ENCODE results near the gene RHBDL2. TPM values are rescaled to one million over a fixed set of nuclear protein-coding genes. Genes with fewer than 3 reads are reported as not detected.

RHBDL2 gene
- total RNA-seq, 1 donor from 2014 or later = not detected

GRCh38 chr1:38858833-38859560 is 82.6 kb downstream of the RHBDL2 start:
- H3K4me3 ChIP-seq (ENCODE audit: insufficient read depth, low read depth, low read length) = peak overlapping the region; percentile 92
- Mint-ChIP-seq H3K9me3 (ENCODE audit: unreplicated experiment) (no peaks in the 10 kb centered on the region), H3K27me3 (ENCODE audit: low read depth, unreplicated experiment) (no peaks in the 10 kb centered on the region), H3K4me1 (ENCODE audit: low read depth, unreplicated experiment) (peaks cover 7% of the 10 kb centered on the region), H3K4me3 (ENCODE audit: unreplicated experiment) (peak overlapping the region; percentile 96), H3K27ac (ENCODE audit: unreplicated experiment) (peak overlapping the region; percentile 58), H3K36me3 (ENCODE audit: low read depth, unreplicated experiment) (peaks cover 11% of the 10 kb centered on the region)
- H3K4me2 ChIP-seq (ENCODE audit: low read length) = peak overlapping the region; percentile 89
- H3K9me3 ChIP-seq (ENCODE audit: insufficient read depth, low read depth, low read length) = no peaks in the 10 kb centered on the region
- no peaks in the 10 kb centered on the region for H3K27me3 ChIP-seq (ENCODE audit: insufficient read depth, low read length)
- H2AFZ ChIP-seq (ENCODE audit: low read depth, low read length) = peak overlapping the region; percentile 92
- DNase-seq (ENCODE audit: low read depth) (peak; percentile 67), FAIRE-seq (no peak)
- H3K36me3 ChIP-seq (ENCODE audit: insufficient read depth, low read length) = peaks cover 11% of the 10 kb centered on the region
- peak overlapping the region; percentile 90 for H3K9ac ChIP-seq (ENCODE audit: low read length)
- TF ChIP-seq EZH2 (IDR thresholded peaks at IDR 0.05; ENCODE audit: insufficient read depth, low read length) (no peak), CTCF (IDR thresholded peaks at IDR 0.05; ENCODE audit: insufficient read depth, low read depth, low read length) (no peak)
- H3K79me2 ChIP-seq (ENCODE audit: insufficient read depth, low read length) = peaks cover 43% of the 10 kb centered on the region
- peaks cover 3% of the 10 kb centered on the region for H3K4me1 ChIP-seq (ENCODE audit: insufficient read depth, low read length)
- H3K27ac ChIP-seq (ENCODE audit: low read depth, low read length) = peak overlapping the region; percentile 68
- H4K20me1 ChIP-seq (ENCODE audit: insufficient read depth, low read length) = peaks cover 21% of the 10 kb centered on the region

GRCh38 chr1:38852780-38853179 is 88.8 kb downstream of the RHBDL2 start:
- peaks cover 13% of the 10 kb centered on the region for H3K36me3 ChIP-seq (ENCODE audit: insufficient read depth, low read length)
- H3K4me2 ChIP-seq (ENCODE audit: low read length) = no peak overlapping the region
- H2AFZ ChIP-seq (ENCODE audit: low read depth, low read length) = no peak overlapping the region
- no peak overlapping the region for H3K9ac ChIP-seq (ENCODE audit: low read length)
- no peak overlapping the region for H3K4me3 ChIP-seq (ENCODE audit: insufficient read depth, low read depth, low read length)
- DNase-seq (ENCODE audit: low read depth) (no peak), FAIRE-seq (no peak)
- no peaks in the 10 kb centered on the region for H3K27me3 Mint-ChIP-seq (ENCODE audit: low read depth, unreplicated experiment)
- no peak overlapping the region for H3K27ac Mint-ChIP-seq (ENCODE audit: unreplicated experiment)
- peaks cover 2% of the 10 kb centered on the region for H3K4me1 Mint-ChIP-seq (ENCODE audit: low read depth, unreplicated experiment)
- no peak for TF ChIP-seq EZH2 (IDR thresholded peaks at IDR 0.05; ENCODE audit: insufficient read depth, low read length)
- TF ChIP-seq CTCF (IDR thresholded peaks at IDR 0.05; ENCODE audit: insufficient read depth, low read depth, low read length) = no peak
- H3K4me1 ChIP-seq (ENCODE audit: insufficient read depth, low read length) = no peaks in the 10 kb centered on the region
- H3K9me3 ChIP-seq (ENCODE audit: insufficient read depth, low read depth, low read length) = no peaks in the 10 kb centered on the region
- no peaks in the 10 kb centered on the region for H3K27me3 ChIP-seq (ENCODE audit: insufficient read depth, low read length)
- H3K27ac ChIP-seq (ENCODE audit: low read depth, low read length) = no peak overlapping the region
- H3K4me3 Mint-ChIP-seq (ENCODE audit: unreplicated experiment) = no peak overlapping the region
- peaks cover 11% of the 10 kb centered on the region for H3K79me2 ChIP-seq (ENCODE audit: insufficient read depth, low read length)
- H3K9me3 Mint-ChIP-seq (ENCODE audit: unreplicated experiment) = no peaks in the 10 kb centered on the region
- H4K20me1 ChIP-seq (ENCODE audit: insufficient read depth, low read length) = peaks cover 10% of the 10 kb centered on the region
- peaks cover 12% of the 10 kb centered on the region for H3K36me3 Mint-ChIP-seq (ENCODE audit: low read depth, unreplicated experiment)

- H3K4me1 ChIP-seq (ENCODE audit: insufficient read depth, low read length) = no peaks in the 10 kb centered on the region
- H3K4me3 Mint-ChIP-seq (ENCODE audit: unreplicated experiment) = no peak overlapping the region
- TF ChIP-seq EZH2 (IDR thresholded peaks at IDR 0.05; ENCODE audit: insufficient read depth, low read length) (no peak), CTCF (IDR thresholded peaks at IDR 0.05; ENCODE audit: insufficient read depth, low read depth, low read length) (no peak)
- DNase-seq (ENCODE audit: low read depth) (no peak), FAIRE-seq (no peak)
- H3K36me3 ChIP-seq (ENCODE audit: insufficient read depth, low read length) = peaks cover 19% of the 10 kb centered on the region
- H3K36me3 Mint-ChIP-seq (ENCODE audit: low read depth, unreplicated experiment) = peaks cover 11% of the 10 kb centered on the region
- no peaks in the 10 kb centered on the region for H3K9me3 ChIP-seq (ENCODE audit: insufficient read depth, low read depth, low read length)
- H3K27me3 Mint-ChIP-seq (ENCODE audit: low read depth, unreplicated experiment) = no peaks in the 10 kb centered on the region
- H3K4me3 ChIP-seq (ENCODE audit: insufficient read depth, low read depth, low read length) = no peak overlapping the region
- no peak overlapping the region for H2AFZ ChIP-seq (ENCODE audit: low read depth, low read length)
- H3K9me3 Mint-ChIP-seq (ENCODE audit: unreplicated experiment) = no peaks in the 10 kb centered on the region
- no peak overlapping the region for H3K4me2 ChIP-seq (ENCODE audit: low read length)
- no peak overlapping the region for H3K27ac Mint-ChIP-seq (ENCODE audit: unreplicated experiment)
- H3K27ac ChIP-seq (ENCODE audit: low read depth, low read length) = no peak overlapping the region
- H3K79me2 ChIP-seq (ENCODE audit: insufficient read depth, low read length) = no peaks in the 10 kb centered on the region
- H3K27me3 ChIP-seq (ENCODE audit: insufficient read depth, low read length) = no peaks in the 10 kb centered on the region
- H3K4me1 Mint-ChIP-seq (ENCODE audit: low read depth, unreplicated experiment) = no peaks in the 10 kb centered on the region
- no peak overlapping the region for H3K9ac ChIP-seq (ENCODE audit: low read length)
- H4K20me1 ChIP-seq (ENCODE audit: insufficient read depth, low read length) = peaks cover 11% of the 10 kb centered on the region
Observed at GRCh38 chr1:38848071-38848470, 93.6 kb downstream of the RHBDL2 start.

Measured in astrocyte (in vitro differentiated cells and primary cell).